ENCODE measurements around the gene CALHM3.
"Not testable (repeated sequence)": the region's sequence is repeated elsewhere in the genome, so short reads cannot be mapped to it uniquely, and the experiment has no call there.

The CALHM3 gene, protein sequence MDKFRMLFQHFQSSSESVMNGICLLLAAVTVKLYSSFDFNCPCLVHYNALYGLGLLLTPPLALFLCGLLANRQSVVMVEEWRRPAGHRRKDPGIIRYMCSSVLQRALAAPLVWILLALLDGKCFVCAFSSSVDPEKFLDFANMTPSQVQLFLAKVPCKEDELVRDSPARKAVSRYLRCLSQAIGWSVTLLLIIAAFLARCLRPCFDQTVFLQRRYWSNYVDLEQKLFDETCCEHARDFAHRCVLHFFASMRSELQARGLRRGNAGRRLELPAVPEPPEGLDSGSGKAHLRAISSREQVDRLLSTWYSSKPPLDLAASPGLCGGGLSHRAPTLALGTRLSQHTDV

DNA sequence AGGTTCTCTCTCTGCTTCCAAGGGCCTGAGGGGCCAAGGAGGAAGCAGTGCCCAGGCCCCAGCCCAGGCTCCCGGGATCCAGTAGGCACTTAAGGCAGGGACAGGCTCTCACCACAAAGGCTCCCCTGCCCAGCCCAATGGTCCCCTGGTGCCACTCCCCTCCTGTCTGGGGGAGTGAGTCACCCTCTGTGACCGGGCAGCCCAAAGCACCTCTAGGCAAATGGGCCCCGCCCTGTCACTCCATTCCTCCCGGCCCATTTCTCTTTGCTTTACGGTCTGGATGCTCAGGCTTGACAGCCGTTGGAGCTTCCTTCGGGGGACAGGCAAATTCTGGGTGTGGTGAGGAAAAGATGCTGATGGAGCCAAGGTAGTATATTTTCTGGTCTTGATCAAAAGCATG lies at the start of gene CALHM3:
CALHM3 (minus strand) TSS at position 106 of the 400 bp plus-strand sequence. CDS start 208 bp downstream, outside the sequence.
- DNase-seq: no peak

DNA sequence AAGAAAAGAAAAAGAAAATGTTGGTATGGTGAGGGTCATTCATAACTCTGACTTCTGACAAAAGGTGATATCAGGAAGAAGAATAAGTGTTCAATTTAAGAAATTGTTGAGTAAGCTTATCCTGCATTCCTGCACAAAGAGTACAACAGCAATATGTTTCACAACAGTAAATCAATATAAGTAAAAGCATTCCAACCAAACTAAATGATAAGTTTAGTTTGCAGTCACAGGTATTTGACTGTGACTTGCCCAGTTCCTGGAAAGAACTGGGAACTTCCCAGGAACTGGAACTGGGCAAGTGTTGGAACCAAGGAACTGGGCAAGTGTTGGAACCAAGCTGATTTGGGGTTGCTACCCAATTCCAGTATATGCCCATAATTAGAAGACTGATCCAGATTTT lies 49.5 kb upstream of the CALHM3 start:
- no peak for DNase-seq

DNA sequence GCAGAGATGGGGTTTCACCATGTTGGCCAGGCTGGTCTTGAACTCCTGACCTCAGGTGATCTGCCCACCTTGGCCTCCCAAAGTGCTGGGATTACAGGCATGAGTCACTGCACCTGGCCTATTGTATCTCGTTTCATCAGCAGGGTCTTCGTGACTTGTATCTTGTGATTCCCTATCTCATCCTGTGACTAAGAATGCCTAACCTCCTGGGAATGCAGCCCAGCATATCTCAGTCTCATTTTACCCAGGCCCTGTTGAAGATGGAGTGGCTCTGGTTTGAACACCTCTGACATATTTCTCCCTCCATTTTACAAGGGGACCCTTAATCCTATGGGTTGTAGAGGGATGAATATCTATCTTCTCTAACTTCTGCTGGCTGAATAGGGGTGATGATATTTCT lies 48.4 kb upstream of the CALHM3 start:
- not testable (repeated sequence) for DNase-seq

DNA sequence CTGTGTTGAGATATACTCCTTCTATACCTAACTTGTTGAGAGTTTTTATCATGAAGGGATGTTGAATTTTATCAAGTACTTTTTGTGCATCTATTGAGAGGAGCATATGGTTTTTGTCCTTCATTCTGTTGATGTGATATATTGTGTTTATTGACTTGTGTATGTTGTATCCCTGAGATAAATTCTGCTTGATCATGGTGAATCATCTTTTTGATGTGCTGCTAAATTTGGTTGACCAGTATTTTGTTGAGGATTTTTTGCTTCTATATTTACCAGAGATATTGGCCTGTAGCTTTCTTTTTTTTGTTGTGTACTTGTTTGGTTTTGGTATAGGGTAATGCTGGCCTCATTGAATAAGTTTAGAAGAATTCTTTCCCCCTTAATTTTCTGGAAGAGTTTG lies 46.9 kb upstream of the CALHM3 start:
- no peak for DNase-seq

DNA sequence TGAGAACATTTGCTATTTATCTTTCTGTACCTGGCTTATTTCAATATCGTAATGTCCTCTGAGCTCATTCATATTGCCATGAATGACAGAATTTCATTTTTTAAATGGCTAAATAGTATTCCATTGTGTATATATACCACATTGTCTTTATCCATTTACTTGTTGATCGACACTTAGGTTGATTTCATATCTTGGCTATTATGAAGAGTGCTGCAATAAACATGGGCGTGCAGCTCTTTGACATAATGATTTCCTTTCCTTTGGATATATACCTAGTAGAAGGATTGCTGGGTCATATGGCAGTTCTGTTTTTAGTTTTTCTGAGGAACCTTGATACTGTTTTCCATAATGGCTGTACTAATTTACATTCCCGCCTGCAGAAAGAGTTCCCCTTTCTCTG lies 44.6 kb upstream of the CALHM3 start:
- no peak for DNase-seq

DNA sequence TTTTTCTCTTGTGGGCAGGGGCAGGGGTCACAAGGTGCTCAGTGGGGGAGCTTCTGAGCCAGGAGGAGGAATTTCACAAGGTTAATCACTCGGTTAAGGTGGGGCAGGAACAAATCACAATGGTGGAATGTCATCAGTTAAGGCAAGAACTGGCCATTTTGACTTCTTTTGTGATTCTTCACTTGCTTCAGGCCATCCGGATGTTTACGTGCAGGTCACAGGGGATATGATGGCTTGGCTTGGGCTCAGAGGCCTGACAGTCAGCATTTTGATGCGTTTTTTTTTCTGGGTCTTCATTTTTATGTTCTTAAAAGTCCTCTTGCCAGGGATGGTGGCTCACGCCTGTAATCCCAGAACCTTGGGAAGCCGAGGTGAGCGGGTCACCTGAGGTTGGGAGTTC lies 43.0 kb upstream of the CALHM3 start:
- DNase-seq: not testable (repeated sequence)

DNA sequence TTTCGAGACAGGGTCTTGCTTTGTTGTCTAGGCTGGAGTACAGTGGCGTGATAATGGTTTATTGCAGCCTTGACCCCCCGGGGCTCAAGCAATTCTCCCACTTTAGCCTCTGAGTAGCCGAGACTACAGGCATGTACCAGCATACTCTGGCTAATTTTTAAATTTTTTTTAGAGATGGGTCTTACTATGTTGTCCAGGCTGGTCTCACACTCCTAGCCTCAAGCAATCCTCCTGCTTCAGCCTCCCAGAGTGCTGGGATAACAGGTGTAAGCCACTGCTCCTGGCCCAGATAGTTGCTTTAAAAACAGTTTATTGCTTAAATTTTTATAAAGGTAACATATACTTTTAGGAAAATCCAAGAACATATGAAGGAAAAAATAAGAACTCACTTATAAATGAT lies 40.8 kb upstream of the CALHM3 start:
- DNase-seq: no peak

DNA sequence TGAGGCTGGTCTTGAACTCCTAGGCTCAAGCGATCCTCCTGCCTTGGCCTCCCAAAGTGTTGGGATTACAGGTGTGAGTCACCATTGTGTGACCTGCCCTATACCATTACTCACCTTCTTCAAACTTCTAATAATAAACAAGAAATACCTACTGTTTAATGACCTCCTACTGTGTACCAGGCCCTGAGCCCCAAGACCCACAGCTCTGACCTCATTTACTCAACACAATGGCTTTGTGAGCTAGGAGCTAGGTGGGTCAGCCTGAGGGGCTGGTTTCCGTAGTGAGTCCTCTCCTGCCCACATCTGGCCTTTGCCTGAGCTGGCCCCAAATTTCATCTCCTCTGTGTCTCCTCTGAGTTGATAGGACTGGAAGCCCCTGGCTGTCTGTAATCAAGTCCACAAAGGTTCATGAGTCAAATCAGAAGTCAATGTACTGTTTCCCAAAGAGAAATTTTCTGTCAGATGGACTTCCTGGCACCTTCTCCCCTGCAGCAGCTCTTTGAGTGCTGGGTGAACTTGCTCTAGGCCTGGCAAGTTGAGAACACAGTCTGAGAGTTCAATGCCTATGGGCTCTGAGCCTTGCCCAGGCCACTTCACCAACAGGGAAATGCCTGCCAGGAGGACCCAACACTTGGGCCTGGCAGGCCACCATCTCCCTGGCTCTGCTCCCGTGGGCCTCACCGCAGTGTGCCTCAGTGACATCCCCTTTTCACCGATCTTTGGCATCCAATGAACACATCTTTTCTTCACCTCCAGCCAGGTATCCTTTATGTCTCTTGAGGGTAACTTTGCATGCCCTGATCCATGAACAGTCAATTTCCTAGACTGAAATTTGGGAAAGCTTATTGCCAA lies 38.4 kb upstream of the CALHM3 start:
- DNase-seq: no peak

DNA sequence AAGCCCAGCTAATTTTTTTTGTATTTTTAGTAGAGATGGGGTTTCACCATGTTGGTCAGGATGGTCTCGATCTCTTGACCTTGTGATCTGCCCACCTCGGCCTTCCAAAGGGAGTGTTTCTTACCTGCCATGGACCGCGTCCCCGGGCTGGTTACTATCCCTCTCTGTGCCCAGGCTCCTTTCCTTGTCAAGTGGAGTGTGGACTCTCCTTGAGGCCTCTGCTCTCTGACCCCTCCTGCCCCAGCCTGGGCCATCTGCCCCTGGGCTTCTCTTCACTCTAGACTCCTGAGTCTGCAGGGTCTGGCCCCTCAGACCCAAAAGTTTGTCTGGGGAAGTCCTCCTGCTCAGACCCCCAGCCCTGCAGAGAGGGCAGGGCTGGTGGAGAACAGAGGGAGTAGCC lies 35.2 kb upstream of the CALHM3 start:
- DNase-seq: no peak

DNA sequence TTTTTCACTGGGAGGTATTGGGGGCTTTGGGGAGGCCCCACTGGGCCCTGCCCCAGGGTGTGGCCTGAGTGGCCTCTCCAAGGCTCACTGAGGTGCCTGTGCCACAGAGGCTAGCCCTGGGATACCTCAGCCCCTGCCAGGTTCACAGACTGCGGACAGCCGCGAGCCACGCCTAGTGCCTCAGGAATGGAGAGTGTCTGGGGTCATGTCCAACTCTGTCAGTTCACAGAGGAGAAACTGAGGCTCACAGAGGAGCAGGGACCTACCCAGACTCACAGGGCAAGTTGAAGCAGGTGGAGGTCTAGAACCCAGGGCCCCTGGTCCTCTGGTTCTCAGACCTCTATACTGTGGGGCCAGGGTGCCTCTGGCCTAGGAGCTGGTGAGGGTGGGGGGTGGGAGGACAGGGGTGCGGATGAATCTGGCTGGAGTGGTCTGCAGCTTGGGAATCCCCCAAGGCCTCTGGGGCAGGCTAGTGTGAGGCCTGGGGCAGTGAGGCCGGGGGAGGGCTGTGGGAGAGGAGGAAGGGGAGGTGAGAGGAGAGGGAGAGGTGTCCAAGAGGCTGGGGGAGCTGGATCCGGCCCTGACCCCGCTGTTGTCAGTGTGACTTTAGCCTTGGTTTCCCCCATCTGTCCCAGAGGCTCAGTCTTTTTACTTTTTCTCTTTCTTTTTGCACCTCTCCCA lies 34.5 kb upstream of the CALHM3 start:
- no peak for DNase-seq

DNA sequence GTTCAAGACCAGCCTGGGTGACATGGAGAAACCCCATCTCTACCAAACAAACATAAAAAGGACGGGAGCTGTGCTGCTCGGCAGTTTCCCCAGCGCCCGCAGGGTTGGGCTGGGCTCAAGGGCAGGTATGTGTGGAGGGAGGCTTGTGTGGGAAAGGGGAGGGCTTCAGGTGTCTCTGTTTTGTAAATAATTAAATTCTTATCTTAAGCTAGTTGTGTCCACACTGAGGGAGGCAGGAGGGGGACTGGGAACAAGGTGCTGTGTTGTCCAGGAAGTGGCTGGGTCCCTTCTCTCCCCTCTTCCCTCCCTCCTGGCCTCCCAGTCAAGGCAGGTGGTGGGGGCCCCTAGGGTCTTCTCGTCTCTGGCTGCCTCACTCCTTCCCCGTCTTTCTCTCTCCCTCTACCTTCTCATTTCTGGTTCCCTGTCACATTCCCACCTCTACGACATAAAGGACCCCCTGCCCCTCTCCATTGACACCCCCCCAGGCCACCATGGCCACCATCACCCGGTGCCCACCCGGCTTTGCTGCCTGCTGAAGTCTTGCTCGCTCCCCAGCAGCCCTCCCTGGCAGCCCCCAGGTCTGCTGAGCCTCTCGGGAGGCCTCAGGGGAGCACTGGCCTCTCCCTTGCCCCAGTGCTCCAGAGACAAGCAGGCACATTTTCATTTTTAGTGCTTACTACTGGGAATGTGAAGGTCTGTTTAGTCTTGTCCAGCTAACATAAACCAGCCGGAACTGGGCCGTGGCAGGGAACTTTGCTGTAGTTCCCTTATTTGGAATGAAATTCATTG lies 33.7 kb upstream of the CALHM3 start:
- DNase-seq: no peak

DNA sequence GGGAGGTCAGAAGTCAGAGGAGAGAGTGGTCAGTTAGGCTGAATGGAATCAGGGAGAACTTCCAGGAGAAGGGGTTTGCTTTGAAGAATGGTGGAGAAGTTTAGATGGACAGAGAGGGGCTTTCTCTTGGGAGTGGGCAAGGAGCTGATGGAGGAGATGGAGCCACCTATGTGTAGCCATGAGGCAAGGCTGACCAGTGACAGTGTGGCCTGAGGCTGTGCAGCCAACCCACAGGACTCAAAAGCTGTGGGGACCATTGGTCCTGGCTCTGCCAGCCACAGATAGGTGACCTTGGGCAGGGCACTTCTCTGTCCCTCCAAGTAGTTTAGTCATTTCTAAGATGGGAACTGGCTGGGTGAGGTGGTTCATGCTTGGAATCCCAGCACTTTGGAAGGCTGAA lies 33.1 kb upstream of the CALHM3 start:
- no peak for DNase-seq

DNA sequence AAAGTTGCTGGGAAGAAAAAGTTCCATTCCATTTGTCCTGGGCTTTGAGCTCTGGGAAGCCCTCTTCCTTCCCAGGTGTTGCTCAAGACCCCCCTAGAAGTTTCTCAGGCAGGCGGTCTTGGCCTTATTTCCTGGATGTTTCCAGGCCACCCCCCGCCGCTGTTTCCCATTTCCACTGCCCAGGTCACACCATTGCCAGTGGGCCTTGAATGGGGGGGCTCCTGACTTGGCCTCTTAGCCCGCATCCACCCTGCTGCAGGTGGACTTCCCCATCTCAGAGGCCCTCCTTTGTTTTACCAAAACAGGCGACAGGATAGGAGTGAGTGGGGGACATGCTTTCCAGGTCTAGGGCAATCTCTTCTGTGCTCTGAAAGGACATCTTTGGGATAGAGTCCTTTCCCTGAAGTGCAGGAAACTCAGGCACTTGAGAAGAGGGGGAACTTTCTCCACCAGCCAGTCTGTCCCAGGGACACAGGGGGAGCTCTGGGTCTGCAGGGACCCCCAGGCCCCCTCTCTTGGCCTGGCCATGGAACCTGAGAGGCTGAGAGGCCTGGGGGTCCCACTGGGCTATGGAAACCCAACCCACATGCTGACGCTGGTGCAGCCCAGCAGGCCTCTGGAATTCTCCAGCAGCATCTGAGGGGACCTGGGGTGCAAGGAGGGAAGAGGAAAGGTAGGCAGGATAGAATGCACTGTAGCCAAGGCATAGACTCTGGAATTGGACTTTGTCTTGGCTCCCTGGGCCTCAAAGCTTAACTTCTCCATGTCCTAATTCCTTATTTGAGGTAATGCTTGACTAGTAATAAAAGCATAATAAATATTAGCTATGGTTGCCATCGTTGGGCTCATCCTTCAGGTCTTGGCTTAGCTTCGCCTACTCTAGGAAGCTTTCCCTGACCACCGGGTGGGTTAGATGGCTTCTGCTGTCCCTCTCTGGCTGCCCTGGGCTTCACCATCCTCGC lies 32.0 kb upstream of the CALHM3 start:
- DNase-seq: no peak

DNA sequence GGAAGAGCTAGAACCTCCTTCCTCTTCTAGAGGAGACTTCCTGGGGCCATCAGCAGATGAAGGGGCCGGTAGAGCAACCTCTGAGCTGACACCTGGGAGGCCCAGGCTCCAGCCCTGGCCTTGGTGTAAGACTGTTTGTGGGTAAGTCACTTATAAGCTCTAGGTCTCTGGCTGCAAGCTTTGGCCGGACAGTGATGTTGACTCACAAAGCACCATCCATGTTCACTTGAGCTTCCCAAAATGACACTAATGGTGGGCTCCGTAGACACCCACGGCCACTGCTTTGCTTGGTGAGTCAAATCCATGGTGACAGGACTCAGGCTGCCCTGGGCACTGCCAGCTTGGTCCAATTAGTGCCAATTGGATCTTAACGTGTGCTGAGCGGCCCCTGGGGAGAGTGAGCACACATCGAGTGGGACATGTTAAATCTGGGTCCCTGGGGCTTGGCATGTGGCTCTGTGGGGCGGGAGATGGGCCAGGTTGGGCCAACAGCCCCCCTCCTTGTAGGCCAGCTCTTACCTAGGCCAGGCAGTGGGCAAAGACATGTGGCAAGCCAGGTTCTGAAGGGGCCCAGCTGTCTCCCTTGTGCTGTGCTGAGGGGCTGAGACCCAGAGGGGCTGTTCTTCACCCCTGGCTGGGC lies 31.1 kb upstream of the CALHM3 start:
- DNase-seq: no peak

DNA sequence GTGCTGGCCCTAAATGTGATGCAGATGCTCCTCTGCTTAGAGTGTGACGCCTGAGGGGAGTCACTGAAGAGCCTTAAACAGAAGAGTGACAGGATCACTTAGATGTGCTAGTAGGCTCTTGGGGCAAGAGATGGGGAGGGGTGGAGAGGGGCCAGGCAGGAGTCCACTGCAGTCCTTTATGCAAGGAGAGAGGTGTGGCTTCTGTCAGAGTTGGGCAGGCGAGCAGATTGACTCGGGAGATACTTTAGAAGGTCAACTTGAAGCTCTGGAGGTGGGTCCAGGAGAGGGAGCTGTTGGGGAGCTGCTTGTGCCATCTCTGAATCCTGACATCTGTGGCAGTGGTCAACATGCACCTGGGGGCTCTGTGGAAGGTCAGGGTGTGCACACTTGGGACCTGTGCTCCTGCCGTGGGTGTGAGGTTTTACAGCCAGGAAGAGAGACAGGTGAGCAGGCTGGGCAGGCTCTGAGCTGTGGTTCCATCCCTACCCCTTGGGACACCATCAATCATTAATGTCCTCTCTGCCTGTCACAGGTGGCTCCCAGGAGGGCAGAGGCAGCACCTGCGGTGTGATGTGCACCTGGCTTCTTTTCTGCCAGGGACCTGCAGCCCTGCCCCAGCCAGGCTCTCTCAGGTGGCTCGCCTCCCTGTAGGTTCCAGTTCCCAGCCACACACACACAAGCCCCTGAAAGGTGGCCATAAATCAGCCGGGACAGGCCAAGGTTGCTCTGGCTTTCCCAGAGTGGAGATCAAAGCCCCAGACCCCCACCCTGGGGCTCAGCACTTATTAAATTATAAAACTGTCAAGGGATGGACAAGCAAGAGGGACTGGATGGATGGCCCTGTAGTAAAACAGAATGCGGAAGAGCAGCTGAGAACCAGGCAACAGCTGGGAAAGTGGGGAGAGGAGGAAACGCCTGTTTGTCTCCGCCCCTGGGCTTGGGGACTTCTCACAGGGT lies 28.5 kb upstream of the CALHM3 start:
- DNase-seq: no peak

DNA sequence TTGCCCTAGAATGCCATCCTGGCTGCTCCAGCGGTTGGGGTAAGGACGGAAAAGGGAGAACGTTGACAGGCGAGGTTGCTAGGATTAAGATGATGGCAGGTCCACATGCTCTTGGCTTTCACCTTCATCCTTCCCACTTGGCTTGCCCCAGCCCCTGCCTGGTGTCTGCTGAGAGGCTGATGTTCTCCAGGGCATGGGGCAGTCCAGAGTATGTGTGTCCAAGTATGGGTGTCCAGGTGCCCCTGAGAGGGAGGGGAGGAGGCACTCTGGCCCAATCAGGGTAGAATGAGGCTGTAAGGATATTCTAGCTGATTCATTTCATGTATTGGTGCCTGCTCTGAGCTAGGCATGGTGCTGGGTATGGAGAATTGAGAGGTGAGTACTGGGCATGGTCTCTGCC lies 27.0 kb upstream of the CALHM3 start:
- no peak for DNase-seq

DNA sequence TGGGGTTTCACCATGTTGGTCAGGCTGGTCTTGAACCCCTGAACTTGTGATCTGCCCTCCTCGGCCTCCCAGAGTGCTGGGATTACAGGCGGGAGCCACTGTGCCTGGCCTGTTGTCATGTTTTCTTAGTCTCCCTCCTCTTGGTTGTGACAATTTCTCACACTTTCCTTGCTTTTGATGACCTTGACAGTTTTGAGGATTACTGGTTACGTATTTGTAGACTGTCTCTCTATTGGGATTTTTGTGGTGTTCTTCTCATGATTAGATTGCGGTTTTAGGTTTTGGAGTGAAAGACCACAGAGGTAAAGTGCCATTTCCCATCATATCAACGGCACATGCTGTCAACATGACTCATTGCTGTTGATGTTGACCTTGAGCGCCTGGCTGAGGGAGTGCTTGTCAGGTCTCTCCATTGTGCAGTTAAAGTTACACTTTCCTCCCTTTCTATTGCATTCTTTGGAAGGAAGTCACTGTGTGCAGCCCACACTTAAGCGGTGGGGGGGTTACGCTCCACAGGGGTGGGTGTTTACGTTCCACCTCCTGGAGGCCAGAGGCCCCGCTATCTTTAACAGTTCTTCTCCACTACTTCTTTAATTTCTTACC lies 25.2 kb upstream of the CALHM3 start:
- no peak for DNase-seq

DNA sequence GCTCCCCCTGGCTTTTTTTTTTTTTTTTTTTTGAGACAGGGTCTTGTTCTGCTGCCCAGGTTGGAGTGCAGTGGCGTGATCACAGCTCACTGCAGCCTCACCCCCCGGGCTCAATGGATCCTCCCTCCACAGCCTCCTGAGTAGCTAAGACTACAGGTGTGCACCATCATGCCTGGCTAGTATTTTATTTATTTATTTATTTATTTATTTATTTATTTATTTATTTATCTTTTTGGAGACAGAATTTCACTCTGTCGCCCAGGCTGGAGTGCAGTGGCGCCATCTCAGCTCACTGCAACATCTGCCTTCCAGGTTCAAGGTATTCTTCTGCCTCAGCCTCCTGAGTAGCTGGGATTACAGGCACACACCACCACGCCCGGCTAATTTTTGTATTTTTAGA lies 24.7 kb upstream of the CALHM3 start:
- not testable (repeated sequence) for DNase-seq
